HepG2 (cell line): ENCODE results near the gene SAMD5. TPM values are rescaled to one million over a fixed set of nuclear protein-coding genes. Genes with fewer than 3 reads are reported as not detected.

Source experiments
- ATAC-seq: fragments of 200-7000 bp; cut with Tn5 transposase; 3 replicates; pipeline ENCODE4 v1.9.1; 2020; ENCODE audit warnings: mild to moderate bottlenecking, moderate library complexity
- BruUV-seq: library from RNA; stranded (reverse); fragments of 400-500 nt; replicated peaks from 2 replicates; lab custom pipeline; 2021; lab: Mats Ljungman, UMichigan
- CTCF ChIA-PET: fragments of 300-600 bp; formaldehyde crosslinking; extraction: SDS; loops from one replicate; lab custom pipeline; 2021; ENCODE audit warnings: low total read pairs, inconsistent platforms, low intra/inter-chr PET ratio; lab: Yijun Ruan, JAX
- POLR2A ChIA-PET: fragments of 350-600 bp; sonication (Branson Sonifier 250); formaldehyde crosslinking; loops from one replicate; lab custom pipeline; 2020; ENCODE audit warnings: antibody characterized with exemption, inconsistent platforms; lab: Yijun Ruan, JAX
- DNase-seq: peaks from one replicate; pipeline ENCODE4 v3.0.0-alpha.2; 2015; ENCODE audit warnings: low spot score
- FAIRE-seq: peaks from 3 replicates; lab custom pipeline; 2011; peaks lifted over from hg19 to GRCh38; lab: Jason Lieb, UNC
- H2AFZ ChIP-seq: one replicate; pipeline ENCODE4 v1.6.1; 2011; ENCODE audit warnings: low read length, inconsistent platforms
- H3K27ac ChIP-seq: fragments of 300-600 bp; 3 replicates; pipeline ENCODE4 v1.8.0; 2011; ENCODE audit warnings: mixed run types, mild to moderate bottlenecking, mixed read lengths, low read length, inconsistent platforms; ENCODE audit not compliant: insufficient read depth; ENCODE audit errors: extremely low read length
- H3K27me3 ChIP-seq, 2 experiments: fragments of 200-600 bp in 1 of 2; 2 replicates in 1 of 2; 3 replicates in 1 of 2; pipeline versions ENCODE4 v1.6.0 to v1.8.0; 2011; ENCODE audit warnings: low read length in 2 of 2, mild to moderate bottlenecking in 2 of 2, moderate library complexity in 2 of 2, inconsistent platforms in 1 of 2; ENCODE audit not compliant: insufficient read depth in 2 of 2, control insufficient read depth in 1 of 2
- H3K36me3 ChIP-seq, 2 experiments: fragments of 200-600 bp in 1 of 2; replicated peaks in 1 of 2; 2 replicates in 1 of 2; 3 replicates in 1 of 2; pipeline versions ENCODE4 v1.5.1 to v1.8.0; 2011; ENCODE audit warnings: low read length in 2 of 2, inconsistent platforms in 1 of 2; ENCODE audit not compliant: insufficient read depth in 2 of 2, control insufficient read depth in 1 of 2
- H3K4me1 ChIP-seq: 2 replicates; pipeline ENCODE4 v1.5.1; 2012; ENCODE audit warnings: low read length, inconsistent platforms; ENCODE audit not compliant: insufficient read depth
- H3K4me2 ChIP-seq: 2 replicates; pipeline ENCODE4 v1.6.0; 2011; ENCODE audit warnings: low read depth, low read length, inconsistent platforms
- H3K4me3 ChIP-seq, 3 experiments: fragments of 200-600 bp in 1 of 3; sonication (generic), shearing (Covaris generic) in 1 of 3; replicated peaks in 1 of 3; 2 replicates each; pipeline ENCODE4 v1.5.1; 2011 to 2016; ENCODE audit warnings: low read length in 3 of 3, inconsistent platforms in 2 of 3, low read depth in 2 of 3, mild to moderate bottlenecking in 2 of 3, control low read depth in 1 of 3, mixed read lengths in 1 of 3; ENCODE audit not compliant: insufficient read depth in 1 of 3
- H3K79me2 ChIP-seq: one replicate; pipeline ENCODE4 v1.6.1; 2011; ENCODE audit warnings: low read length, inconsistent platforms; ENCODE audit not compliant: insufficient read depth
- H3K9ac ChIP-seq: 2 replicates; pipeline ENCODE4 v1.6.0; 2011; ENCODE audit warnings: mild to moderate bottlenecking, low read depth, low read length, inconsistent platforms; ENCODE audit not compliant: insufficient read depth
- H3K9me3 ChIP-seq: 2 replicates; pipeline ENCODE4 v1.5.1; 2012; ENCODE audit warnings: mild to moderate bottlenecking, low read length
- H4K20me1 ChIP-seq: 2 replicates; pipeline ENCODE4 v1.6.0; 2011; ENCODE audit warnings: inconsistent platforms, mild to moderate bottlenecking, low read length, moderate library complexity; ENCODE audit not compliant: insufficient read depth
- CBX5 ChIP-seq: sonication (generic); formaldehyde crosslinking; IDR thresholded peaks from 2 replicates; pipeline ENCODE4 v1.4.0; 2020; ENCODE audit warnings: missing genetic modification reagents, borderline replicate concordance
- KDM5A ChIP-seq: fragments of 200-600 bp; sonication (generic); IDR thresholded peaks from 2 replicates; pipeline ENCODE4 v1.7.0; 2018; ENCODE audit warnings: antibody characterized with exemption, mild to moderate bottlenecking, low read length, borderline replicate concordance
- MTA1 ChIP-seq: sonication (generic); formaldehyde crosslinking; IDR thresholded peaks from 2 replicates; pipeline ENCODE4 v1.4.0; 2020; ENCODE audit warnings: missing genetic modification reagents, mild to moderate bottlenecking, borderline replicate concordance
- PATZ1 ChIP-seq: sonication (generic); formaldehyde crosslinking; IDR thresholded peaks from 2 replicates; pipeline ENCODE4 v1.4.0; 2020; ENCODE audit warnings: missing genetic modification reagents
- SUZ12 ChIP-seq: fragments of 150-350 bp; IDR thresholded peaks from 2 replicates; pipeline ENCODE4 v1.6.1; 2014; ENCODE audit warnings: low read depth, low read length
- ZBTB25 ChIP-seq: IDR thresholded peaks from 2 replicates; pipeline ENCODE4 v1.6.1; 2018; ENCODE audit warnings: missing genetic modification reagents
- ZNF234 ChIP-seq: sonication (generic); formaldehyde crosslinking; conservative IDR thresholded peaks from 2 replicates; pipeline ENCODE4 v1.5.1; 2020; ENCODE audit warnings: mild to moderate bottlenecking, missing genetic modification reagents
- ZNF280D ChIP-seq: sonication (generic); formaldehyde crosslinking; IDR thresholded peaks from 2 replicates; pipeline ENCODE4 v1.5.1; 2020; ENCODE audit warnings: mild to moderate bottlenecking, missing genetic modification reagents
- ZNF512 ChIP-seq: sonication (generic); formaldehyde crosslinking; IDR thresholded peaks from 2 replicates; pipeline ENCODE4 v1.4.0; 2020; ENCODE audit warnings: mild to moderate bottlenecking, missing genetic modification reagents
- ZNF841 ChIP-seq: sonication (generic); formaldehyde crosslinking; IDR thresholded peaks from 2 replicates; pipeline ENCODE4 v1.8.1; 2023; ENCODE audit warnings: missing genetic modification reagents, borderline replicate concordance
- ZNF879 ChIP-seq: sonication (generic); formaldehyde crosslinking; IDR thresholded peaks from 2 replicates; pipeline ENCODE4 v1.8.1; 2023; ENCODE audit warnings: missing genetic modification reagents
- WGBS: methylation state at CpG from one replicate; pipeline ENCODE4 v1.1.6; 2017; ENCODE audit warnings: low lambda C conversion rate; 5-methylcytosine and 5-hydroxymethylcytosine counted together
- in situ Hi-C: cut with HindIII; loops from 2 replicates; pipeline ENCODE4 v1.10.0; 2017; ENCODE audit warnings: low pct_unique_long_range_greater_than_20kb; ENCODE audit not compliant: extremely low pct_ligation_motif_present
- intact Hi-C: fragments of 100-400 bp; cut with micrococcal nuclease; formaldehyde crosslinking; loops from one replicate; pipeline ENCODE4 v1.10.0; 2022; ENCODE audit not compliant: unreplicated experiment
- polyA plus RNA-seq, 8 experiments: library from polyadenylated mRNA; depleted of rRNA in 3 of 8; stranded (reverse) in 7 of 8; unstranded in 1 of 8; fragments of >200 nt; fragmentation: Illumina TruSeq in 4 of 8; extraction: Trizol in 4 of 8; gene quantifications; 2 replicates each; pipeline versions ENCODE4 v1.2.1 to v1.2.3, GENCODE V29; 2011 to 2016; ENCODE audit warnings: low read depth in 4 of 8, missing spikeins in 1 of 8, mixed read lengths in 1 of 8; ENCODE audit not compliant: insufficient read depth in 1 of 8
- total RNA-seq, 5 experiments: library from RNA; depleted of rRNA; stranded (reverse); fragments of >200 nt; fragmentation: Illumina TruSeq; extraction: Trizol; gene quantifications; 2 replicates each; pipeline ENCODE4 v1.2.3, GENCODE V29; 2016; ENCODE audit warnings: low read depth in 1 of 5
- TF ChIP-seq, protein P1 (sequence below): sonication (generic); formaldehyde crosslinking; IDR thresholded peaks from 2 replicates; pipeline ENCODE4 v1.5.0; 2020; ENCODE audit warnings: mild to moderate bottlenecking, missing genetic modification reagents, borderline replicate concordance

SAMD5 gene
- total and polyA plus RNA-seq, 2 of the 13 experiments (the other 11 are each of a cell fraction or from before 2014, with no cell fraction given): 0.02 to 0.07 TPM

DNA sequence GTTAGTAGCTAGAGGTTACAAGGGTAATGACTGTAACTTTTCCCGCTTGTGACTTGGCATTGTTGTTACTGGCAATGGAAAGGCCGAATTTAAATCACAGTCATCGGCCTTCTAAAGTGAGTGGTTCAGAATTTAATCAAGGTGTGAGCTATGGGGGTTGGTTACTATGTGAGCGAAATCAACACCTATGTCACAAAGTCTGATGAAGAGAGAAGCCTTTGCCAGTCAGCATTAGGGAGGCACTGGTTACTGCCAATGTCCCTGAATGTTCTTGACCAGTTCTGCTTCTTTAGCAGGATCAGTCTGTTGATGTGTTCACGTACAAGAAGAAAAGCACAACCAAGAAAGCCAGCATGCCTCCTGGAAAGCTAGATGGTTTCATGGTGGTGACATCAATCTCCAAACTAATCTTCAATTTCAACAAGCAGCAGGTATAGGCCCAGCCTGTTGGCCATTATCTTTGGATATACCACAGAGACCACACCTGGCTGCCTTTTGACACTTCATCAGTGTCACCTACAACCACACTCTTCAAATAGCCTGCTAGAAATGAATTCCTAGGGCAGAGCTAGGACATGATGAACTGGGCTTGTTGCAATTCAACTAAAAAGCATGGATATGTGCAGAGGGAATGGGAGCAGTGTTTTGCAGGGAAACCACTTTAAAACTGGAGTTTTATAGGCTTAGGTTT, 17.2 kb downstream of the SAMD5 start (continued):
- no peak for TF ChIP-seq CBX5 (CRISPR knock-in tag)
- TF ChIP-seq MTA1 (CRISPR knock-in tag): no peak
- no peak for TF ChIP-seq ZNF280D (CRISPR knock-in tag)

DNA sequence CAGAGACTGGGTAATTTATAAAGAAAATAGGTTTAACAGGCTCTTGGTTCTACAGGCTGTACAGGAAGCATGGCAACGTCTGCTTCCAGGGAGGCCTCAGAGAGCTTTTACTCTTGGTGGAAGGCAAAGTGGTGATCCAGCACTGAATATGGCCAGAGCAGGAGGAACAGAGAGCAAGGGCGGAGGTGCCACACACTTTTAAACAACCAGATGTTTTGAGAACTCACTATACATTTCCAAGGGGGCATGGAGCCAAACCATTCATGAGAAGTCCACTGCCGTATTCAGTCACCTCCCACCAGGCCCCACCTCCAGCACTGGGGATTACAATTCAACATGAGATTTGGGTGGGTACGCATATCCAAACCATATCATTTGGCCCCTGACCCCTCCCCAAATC, 18.7 kb downstream of the SAMD5 start:
- no peak for FAIRE-seq
- no peak overlapping the region for H3K9ac ChIP-seq
- in situ Hi-C loops: no loop called here
- ATAC-seq: no peak
- no peaks in the 10 kb centered on the region for H4K20me1 ChIP-seq
- H3K79me2 ChIP-seq: no peaks in the 10 kb centered on the region
- no peaks in the 10 kb centered on the region for H3K27me3 ChIP-seq
- H3K36me3 ChIP-seq: no peaks in the 10 kb centered on the region
- no TSS peak for BruUV-seq
- no peak for DNase-seq
- H2AFZ ChIP-seq: no peak overlapping the region
- H3K9me3 ChIP-seq: no peaks in the 10 kb centered on the region
- ChIA-PET CTCF (no interaction called here), POLR2A (no interaction called here)
- no peak overlapping the region for H3K27ac ChIP-seq
- H3K4me1 ChIP-seq: no peaks in the 10 kb centered on the region; the same call in 1 of the 2 replicates
- H3K4me2 ChIP-seq: no peak overlapping the region
- 47% methylated on average over 4 of the region's 4 CpGs for WGBS
- intact Hi-C loops: no loop called here
- no peak overlapping the region for H3K4me3 ChIP-seq
- TF ChIP-seq SUZ12: no peak
- TF ChIP-seq ZNF512 (CRISPR knock-in tag): no peak
- no peak for TF ChIP-seq KDM5A
- no peak for TF ChIP-seq ZNF879 (CRISPR knock-in tag)
- TF ChIP-seq PATZ1 (CRISPR knock-in tag): no peak
- TF ChIP-seq, protein P1, sequence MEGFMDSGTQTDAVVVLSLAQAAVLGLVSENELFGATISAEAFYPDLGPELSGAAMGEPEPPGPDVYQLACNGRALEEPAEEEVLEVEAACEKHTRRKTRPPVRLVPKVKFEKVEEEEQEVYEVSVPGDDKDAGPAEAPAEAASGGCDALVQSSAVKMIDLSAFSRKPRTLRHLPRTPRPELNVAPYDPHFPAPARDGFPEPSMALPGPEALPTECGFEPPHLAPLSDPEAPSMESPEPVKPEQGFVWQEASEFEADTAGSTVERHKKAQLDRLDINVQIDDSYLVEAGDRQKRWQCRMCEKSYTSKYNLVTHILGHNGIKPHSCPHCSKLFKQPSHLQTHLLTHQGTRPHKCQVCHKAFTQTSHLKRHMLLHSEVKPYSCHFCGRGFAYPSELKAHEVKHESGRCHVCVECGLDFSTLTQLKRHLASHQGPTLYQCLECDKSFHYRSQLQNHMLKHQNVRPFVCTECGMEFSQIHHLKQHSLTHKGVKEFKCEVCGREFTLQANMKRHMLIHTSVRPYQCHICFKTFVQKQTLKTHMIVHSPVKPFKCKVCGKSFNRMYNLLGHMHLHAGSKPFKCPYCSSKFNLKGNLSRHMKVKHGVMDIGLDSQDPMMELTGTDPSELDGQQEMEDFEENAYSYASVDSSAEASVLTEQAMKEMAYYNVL (CRISPR knock-in tag): no peak
- no peak for TF ChIP-seq ZNF234 (CRISPR knock-in tag)
- TF ChIP-seq ZBTB25 (CRISPR knock-in tag): no peak
- TF ChIP-seq ZNF841 (CRISPR knock-in tag): no peak
